K562 (cell line): ENCODE results near the gene ZNF337. TPM values are rescaled to one million over a fixed set of nuclear protein-coding genes. Genes with fewer than 3 reads are reported as not detected.
A peak's percentile ranks its signal among the peaks of the same experiment; 100 is the strongest.
"Not testable (repeated sequence)": the region's sequence is repeated elsewhere in the genome, so short reads cannot be mapped to it uniquely, and the experiment has no call there.

Source experiments
- ATAC-seq: fragments of 200-7000 bp; cut with Tn5 transposase; 3 replicates; pipeline ENCODE4 v1.9.1; 2020; ENCODE audit warnings: moderate library complexity
- BruUV-seq: library from RNA; stranded (reverse); fragments of 400-500 nt; replicated peaks from 2 replicates; lab custom pipeline; 2021; lab: Mats Ljungman, UMichigan
- CTCF ChIA-PET: fragments of 300-600 bp; formaldehyde crosslinking; extraction: SDS; loops from one replicate; lab custom pipeline; 2021; ENCODE audit warnings: low intra/inter-chr PET ratio; lab: Yijun Ruan, JAX
- POLR2A ChIA-PET: fragments of 300-600, 350-650 bp; sonication (Branson Sonifier 250); formaldehyde crosslinking; extraction: SDS; loops from one replicate; lab custom pipeline; 2021; ENCODE audit warnings: antibody characterized with exemption, inconsistent platforms; lab: Yijun Ruan, JAX
- DNase-seq, 4 experiments: peaks; one replicate each; pipeline versions ENCODE4 v3.0.0 to v3.0.0-alpha.2; 2011 to 2018; ENCODE audit warnings: low spot score in 3 of 4, mixed read lengths in 3 of 4; ENCODE audit errors: extremely low read depth in 1 of 4
- FAIRE-seq: peaks from 2 replicates; lab custom pipeline; 2011; peaks lifted over from hg19 to GRCh38; lab: Jason Lieb, UNC
- H2AFZ ChIP-seq: 2 replicates; pipeline ENCODE4 v1.6.0; 2011; ENCODE audit warnings: low read depth, low read length, control low read depth, inconsistent platforms
- H3K27ac ChIP-seq: fragments of 200-600 bp; 3 replicates; pipeline ENCODE4 v1.8.0; 2011; ENCODE audit warnings: low read depth, mild to moderate bottlenecking, control low read depth, inconsistent platforms, low read length, moderate library complexity, mixed read lengths; ENCODE audit errors: extremely low read depth
- H3K27me3 ChIP-seq, 2 experiments: fragments of 300-600 bp in 1 of 2; 2 replicates in 1 of 2; 3 replicates in 1 of 2; pipeline versions ENCODE4 v1.6.0 to v1.8.0; 2011; ENCODE audit warnings: inconsistent platforms in 2 of 2, low read length in 2 of 2, mild to moderate bottlenecking in 1 of 2, mixed read lengths in 1 of 2, moderate library complexity in 1 of 2; ENCODE audit not compliant: control insufficient read depth in 2 of 2, insufficient read depth in 2 of 2
- H3K36me3 ChIP-seq: fragments of 300-600 bp; 3 replicates; pipeline ENCODE4 v1.8.0; 2011; ENCODE audit warnings: mild to moderate bottlenecking, low read length, inconsistent platforms; ENCODE audit not compliant: control insufficient read depth, insufficient read depth
- H3K4me1 ChIP-seq, 2 experiments: fragments of 200-600 bp in 1 of 2; replicated peaks in 1 of 2; 2 replicates in 1 of 2; 3 replicates in 1 of 2; pipeline versions ENCODE4 v1.5.1 to v1.8.0; 2011; ENCODE audit warnings: inconsistent platforms in 2 of 2, low read length in 2 of 2, mild to moderate bottlenecking in 1 of 2, mixed read lengths in 1 of 2, moderate library complexity in 1 of 2; ENCODE audit not compliant: control insufficient read depth in 2 of 2, insufficient read depth in 2 of 2
- H3K4me2 ChIP-seq: 2 replicates; pipeline ENCODE4 v1.6.1; 2011; ENCODE audit warnings: low read length, control low read depth, inconsistent platforms, mixed read lengths; ENCODE audit not compliant: insufficient read depth
- H3K4me3 ChIP-seq: fragments of 200-600 bp; sonication (generic), shearing (Covaris generic); 2 replicates; pipeline ENCODE4 v1.5.1; 2016; ENCODE audit warnings: control low read depth, inconsistent platforms
- H3K79me2 ChIP-seq: fragments of 200-600 bp; 3 replicates; pipeline ENCODE4 v1.8.0; 2011; ENCODE audit warnings: low read length, inconsistent platforms; ENCODE audit not compliant: control insufficient read depth, insufficient read depth
- H3K9ac ChIP-seq, 2 experiments: 2 replicates each; pipeline versions ENCODE4 v1.6.0 to v1.6.1; 2011; ENCODE audit warnings: low read depth in 2 of 2, low read length in 2 of 2, control low read depth in 1 of 2, inconsistent platforms in 1 of 2, mild to moderate bottlenecking in 1 of 2, mixed read lengths in 1 of 2; ENCODE audit not compliant: insufficient read depth in 1 of 2
- H3K9me1 ChIP-seq: one replicate; pipeline ENCODE4 v1.6.0; 2011; ENCODE audit warnings: inconsistent platforms, mild to moderate bottlenecking, low read length, moderate library complexity; ENCODE audit not compliant: control insufficient read depth, insufficient read depth
- H3K9me3 ChIP-seq: replicated peaks from 2 replicates; pipeline ENCODE4 v1.5.1; 2011; ENCODE audit warnings: low read depth, low read length, inconsistent platforms; ENCODE audit not compliant: control insufficient read depth, insufficient read depth
- H4K20me1 ChIP-seq: replicated peaks from 2 replicates; pipeline ENCODE4 v1.6.1; 2011; ENCODE audit warnings: low read length, inconsistent platforms, mixed read lengths; ENCODE audit not compliant: control insufficient read depth, insufficient read depth
- XRCC5 ChIP-seq: fragments of 200-400 bp; formaldehyde crosslinking; IDR thresholded peaks from 2 replicates; pipeline ENCODE4 v1.6.1; 2017; ENCODE audit warnings: low read depth, mild to moderate bottlenecking, low read length
- ZNF146 ChIP-seq: IDR thresholded peaks from one replicate; pipeline ENCODE4 v1.6.1; 2018; ENCODE audit warnings: missing compliant biosample characterization; ENCODE audit not compliant: unreplicated experiment
- ZNF316 ChIP-seq: fragments of 450-650 bp; IDR thresholded peaks from 2 replicates; pipeline ENCODE4 v1.6.1; 2016
- WGBS: fragments of 100-300 bp; shearing (Covaris generic); methylation state at CpG from one replicate; pipeline ENCODE4 v1.1.6; 2016; ENCODE audit warnings: low coverage, mixed read lengths; ENCODE audit not compliant: insufficient coverage; ENCODE audit errors: missing lambda C conversion rate; 5-methylcytosine and 5-hydroxymethylcytosine counted together
- in situ Hi-C: fragments of 300-500 bp; cut with MboI; formaldehyde crosslinking; loops from 4 replicates; pipeline ENCODE4 v1.15.0; 2018; ENCODE audit warnings: inconsistent platforms, mixed read lengths
- intact Hi-C: fragments of 100-400 bp; cut with micrococcal nuclease; formaldehyde crosslinking; loops from 2 replicates; pipeline ENCODE4 v1.14.2; 2022
- polyA plus RNA-seq, 8 experiments: library from polyadenylated mRNA; depleted of rRNA in 4 of 8; stranded (reverse) in 5 of 8; unstranded in 3 of 8; fragments of >200 nt; fragmentation: Nextera tagmentation in 2 of 8; fragmentation: Illumina TruSeq in 1 of 8; extraction: Ambion mirVana in 2 of 8; extraction: Trizol in 1 of 8; gene quantifications; 2 replicates each; pipeline versions ENCODE4 v1.2.1 to v1.2.3, GENCODE V29; 2011 to 2014; ENCODE audit warnings: inconsistent platforms in 1 of 8, missing spikeins in 1 of 8
- total RNA-seq, 7 experiments: library from RNA; depleted of rRNA in 6 of 7; stranded (reverse); fragments of >200 nt in 6 of 7; fragmentation: Illumina TruSeq in 2 of 7; extraction: Trizol in 2 of 7; gene quantifications; 2 replicates each; pipeline versions ENCODE4 v1.2.1 to v1.2.3, GENCODE V29; 2011 to 2021; ENCODE audit warnings: low replicate concordance in 1 of 7

Gene ZNF337
- total and polyA plus RNA-seq, 9 of the 15 experiments (the other 6 are each of a cell fraction or from before 2014, with no cell fraction given): 0.25 to 5.6 (median 3.5) TPM

GRCh38 chr20:25632940-25633790 lies 63.5 kb downstream of the ZNF337 start:
- intact Hi-C loops: no loop called here
- CTCF ChIA-PET: no interaction called here
- Histone ChIP-seq H3K27me3 (no peaks in the 10 kb centered on the region), H3K9me1 (no peaks in the 10 kb centered on the region), H2AFZ (no peak overlapping the region), H3K4me3 (no peak overlapping the region), H3K36me3 (peaks cover 3% of the 10 kb centered on the region; the same call in 1 of the 3 replicates), H3K9ac (no peak overlapping the region), H3K4me2 (no peak overlapping the region), H3K79me2 (no peaks in the 10 kb centered on the region), H4K20me1 (no peaks in the 10 kb centered on the region), H3K27ac (no peak overlapping the region), H3K9me3 (no peaks in the 10 kb centered on the region), H3K4me1 (peaks cover 0 to 2% of the 10 kb centered on the region in 2 experiments; a peak in 1 of 5 replicates)
- in situ Hi-C loops: no loop called here
- no peak for DNase-seq
- ATAC-seq: no peak
- no peak for FAIRE-seq
- POLR2A ChIA-PET: no interaction called here
- TF ChIP-seq ZNF316 (peak; percentile 35; the same call in 1 of the 2 replicates), XRCC5 (no peak)
- WGBS: 36% methylated on average over 4 of the region's 5 CpGs
- no TSS peak for BruUV-seq

- BruUV-seq, H4K20me1 ChIP-seq, in situ Hi-C loops, intact Hi-C loops, DNase-seq, H3K27me3 ChIP-seq, H3K36me3 ChIP-seq, H3K9me3 ChIP-seq, POLR2A ChIA-PET, CTCF ChIA-PET, FAIRE-seq, H3K9me1 ChIP-seq, H3K4me1 ChIP-seq, H3K4me2 ChIP-seq, H3K4me3 ChIP-seq, ATAC-seq, H3K9ac ChIP-seq, H2AFZ ChIP-seq, H3K79me2 ChIP-seq, H3K27ac ChIP-seq: not testable (repeated sequence)
- TF ChIP-seq ZNF146 (CRISPR knock-in tag): peak; percentile 69
- WGBS: 86% methylated on average over 2 of the region's 2 CpGs
Observed at GRCh38 chr20:25630615-25631014, 66.0 kb downstream of the ZNF337 start.
